Lower leg skin (tissue), 3 donors: Measurements from ENCODE around the gene ABL1.

ENCODE experiments used
- CTCF ChIP-seq, 3 donors: fragments of 450-650 bp; IDR thresholded peaks; one replicate each; pipeline ENCODE4 v1.5.1; 2016; ENCODE audit warnings: antibody characterized with exemption in 3 of 3, mild to moderate bottlenecking in 3 of 3, moderate library complexity in 2 of 3
- POLR2A ChIP-seq, 2 donors: fragments of 450-650 bp; IDR thresholded peaks; one replicate each; pipeline ENCODE4 v1.6.1; 2016 to 2017; ENCODE audit warnings: antibody characterized with exemption in 2 of 2, mild to moderate bottlenecking in 1 of 2, moderate library complexity in 1 of 2

- no peak for TF ChIP-seq CTCF (IDR thresholded peaks at IDR 0.05)
- no peak for TF ChIP-seq POLR2A (IDR thresholded peaks at IDR 0.05)
These were observed 33.2 kb downstream of the ABL1 start for GRCh38 chr9:130868230-130868629.
